GM12801 (cell line): ENCODE results near the gene C17orf67.

ENCODE experiments used
- CTCF ChIP-seq: IDR thresholded peaks from one replicate; pipeline ENCODE4 v1.5.1; 2011; ENCODE audit warnings: control low read depth; ENCODE audit not compliant: insufficient read length; ENCODE audit errors: extremely low read depth

The C17orf67 gene

DNA sequence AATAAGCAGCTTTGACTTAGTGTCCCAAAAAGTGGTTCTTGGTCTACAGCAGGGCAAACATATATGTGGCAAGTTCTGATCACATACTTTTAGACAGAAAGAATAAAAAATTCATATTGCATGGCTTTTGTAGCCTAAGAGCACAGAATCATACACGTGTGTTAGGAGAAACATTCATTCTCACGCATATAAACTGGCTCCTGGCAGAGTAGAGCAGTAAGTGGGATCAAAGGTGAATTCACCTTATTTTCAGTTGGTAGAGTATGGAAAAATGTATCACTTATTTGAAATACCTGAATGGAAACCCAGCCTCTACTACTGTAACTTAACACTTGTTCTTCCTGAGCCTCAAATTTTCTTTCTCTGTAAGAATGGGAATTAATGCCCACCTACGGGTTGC is 35.0 kb upstream of the C17orf67 start:
- TF ChIP-seq CTCF, result no peak

DNA sequence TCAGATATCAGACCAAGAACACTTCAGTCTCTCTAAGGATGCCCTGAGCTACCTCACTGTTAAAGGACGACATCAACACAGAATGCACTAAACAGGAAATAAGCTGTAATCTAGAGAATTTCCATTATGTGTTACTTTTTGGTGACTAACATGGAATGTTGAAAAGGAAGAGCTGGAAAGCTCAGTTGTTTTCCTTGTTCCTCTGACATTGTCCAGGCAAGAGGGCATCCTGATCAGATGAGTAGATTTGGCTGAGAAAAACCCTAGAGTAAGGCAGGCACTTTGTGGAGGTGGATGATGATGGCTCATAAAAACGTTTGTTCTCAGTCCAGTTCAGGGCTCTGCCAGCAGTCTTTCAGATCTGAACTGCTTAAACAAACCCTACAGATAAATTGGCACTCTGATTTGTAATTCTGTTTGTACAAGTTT is 34.2 kb upstream of the C17orf67 start:
- TF ChIP-seq CTCF, result no peak

DNA sequence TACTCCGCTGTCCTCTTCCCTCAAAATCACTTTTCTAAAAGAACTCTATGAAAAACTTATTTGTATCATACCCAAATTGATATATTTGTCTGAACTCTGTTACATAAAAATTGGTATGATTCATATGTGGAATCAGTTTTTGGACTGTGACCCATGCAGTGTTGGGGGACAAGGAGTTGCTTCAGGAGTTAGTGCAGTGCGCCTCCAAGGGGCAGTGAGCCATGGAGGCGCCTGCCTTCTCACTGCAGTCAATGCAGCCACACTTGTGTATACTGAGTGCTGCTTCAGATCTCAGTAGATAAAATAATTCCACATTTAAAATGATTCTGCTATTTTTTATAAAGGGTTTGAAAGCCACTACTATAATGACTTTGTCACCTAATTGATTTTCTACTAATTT is 32.8 kb upstream of the C17orf67 start:
- TF ChIP-seq CTCF, result no peak

DNA sequence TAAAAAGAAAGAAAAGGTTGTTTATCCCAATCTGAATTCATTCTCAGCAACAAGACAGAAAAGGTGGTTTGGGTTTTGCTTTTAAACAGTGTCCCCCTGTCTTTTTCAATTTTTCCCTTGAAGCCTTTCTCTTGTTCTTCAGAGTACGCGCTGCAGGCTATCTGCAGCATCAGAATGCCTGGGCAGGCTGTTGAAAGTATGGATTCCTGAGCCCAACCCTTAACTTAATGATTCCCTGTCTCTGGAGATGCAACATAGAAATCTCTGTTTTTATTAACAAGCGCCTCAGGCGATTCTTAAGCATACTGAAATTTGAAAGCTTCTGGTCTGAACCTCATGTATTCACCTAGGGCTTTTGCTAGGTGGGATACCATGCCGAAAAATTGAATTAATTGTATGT is 32.4 kb upstream of the C17orf67 start:
- TF ChIP-seq CTCF, result no peak

GRCh38 chr17:56863974-56864373 is 30.3 kb upstream of the C17orf67 start:
- no peak for TF ChIP-seq CTCF

GRCh38 chr17:56861899-56862298 is 28.2 kb upstream of the C17orf67 start:
- no peak for TF ChIP-seq CTCF

GRCh38 chr17:56851008-56851407 is 17.3 kb upstream of the C17orf67 start:
- TF ChIP-seq CTCF, result no peak

DNA sequence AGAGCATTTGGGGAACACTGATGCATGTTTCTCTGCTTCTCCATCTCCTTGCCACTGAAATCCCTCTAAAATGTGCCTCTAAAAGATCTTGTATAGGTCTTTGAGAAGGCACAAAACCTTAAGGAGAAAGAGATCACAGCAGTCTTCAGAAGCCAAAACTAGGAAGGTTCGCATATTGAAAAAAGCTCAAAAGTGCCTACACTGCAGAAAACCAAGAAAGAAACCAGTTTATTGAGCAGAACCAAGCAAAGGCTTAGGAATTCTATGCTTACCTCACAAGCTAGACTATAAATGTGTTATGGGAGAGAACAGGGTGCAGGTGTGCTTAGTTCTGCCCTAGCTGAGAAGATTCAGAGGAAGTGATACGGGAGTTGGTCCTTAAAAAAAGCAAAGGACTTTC is 16.9 kb upstream of the C17orf67 start:
- TF ChIP-seq CTCF, result no peak
